Endothelial cell of umbilical vein (primary cell): ENCODE measurements around the gene KRTAP6-2. TPM values are rescaled to one million over a fixed set of nuclear protein-coding genes. Genes with fewer than 3 reads are reported as not detected.

Experiments
- BruUV-seq: library from RNA; stranded (reverse); fragments of 400-500 nt; replicated peaks from 2 replicates; lab custom pipeline; 2021; lab: Mats Ljungman, UMichigan
- CTCF ChIA-PET: fragments of 300-600, 350-600 bp; sonication (Branson Sonifier 250); formaldehyde crosslinking; loops from one replicate; lab custom pipeline; 2021; ENCODE audit warnings: antibody characterized with exemption, inconsistent platforms; lab: Charles Lee
- POLR2A ChIA-PET: fragments of 300-600, 350-600 bp; sonication (Branson Sonifier 250); formaldehyde crosslinking; loops from one replicate; lab custom pipeline; 2021; ENCODE audit warnings: antibody characterized with exemption, inconsistent platforms; lab: Charles Lee
- DNase-seq: peaks from one replicate; pipeline ENCODE4 v3.0.0-alpha.2; 2011; ENCODE audit warnings: low read depth, low spot score
- FAIRE-seq: peaks from 2 replicates; lab custom pipeline; 2011; peaks lifted over from hg19 to GRCh38; lab: Jason Lieb, UNC
- H2AFZ ChIP-seq: 2 replicates; pipeline ENCODE4 v1.6.0; 2012; ENCODE audit warnings: low read depth, low read length, control low read depth, inconsistent platforms
- H3K27ac ChIP-seq: 2 replicates; pipeline ENCODE4 v1.5.1; 2011; ENCODE audit warnings: low read depth, mild to moderate bottlenecking, control low read depth, low read length, moderate library complexity; ENCODE audit not compliant: insufficient read depth
- H3K27me3 ChIP-seq, 2 experiments: 2 replicates each; pipeline versions ENCODE4 v1.6.0 to v1.6.1; 2011; ENCODE audit warnings: low read length in 2 of 2, mixed read lengths in 1 of 2; ENCODE audit not compliant: control insufficient read depth in 2 of 2, insufficient read depth in 2 of 2
- H3K36me3 ChIP-seq, 2 experiments: 2 replicates in 1 of 2; 3 replicates in 1 of 2; pipeline ENCODE4 v1.5.1; 2011; ENCODE audit warnings: low read length in 2 of 2, mild to moderate bottlenecking in 1 of 2, moderate library complexity in 1 of 2; ENCODE audit not compliant: control insufficient read depth in 2 of 2, insufficient read depth in 2 of 2; ENCODE audit errors: extremely low read depth in 1 of 2
- H3K4me1 ChIP-seq: 3 replicates; pipeline ENCODE4 v1.5.1; 2011; ENCODE audit warnings: mild to moderate bottlenecking, low read length; ENCODE audit not compliant: control insufficient read depth, insufficient read depth; ENCODE audit errors: extremely low read depth
- H3K4me2 ChIP-seq: 2 replicates; pipeline ENCODE4 v1.6.1; 2011; ENCODE audit warnings: low read length, control low read depth, mixed read lengths; ENCODE audit not compliant: insufficient read depth
- H3K4me3 ChIP-seq, 3 experiments: fragments of 200-600 bp in 1 of 3; sonication (generic), shearing (Covaris generic) in 1 of 3; replicated peaks in 1 of 3; 2 replicates each; pipeline ENCODE4 v1.5.1; 2011 to 2016; ENCODE audit warnings: control low read depth in 3 of 3, low read length in 3 of 3, mild to moderate bottlenecking in 2 of 3, inconsistent platforms in 1 of 3, low read depth in 1 of 3, moderate library complexity in 1 of 3; ENCODE audit not compliant: insufficient read depth in 1 of 3
- H3K79me2 ChIP-seq: 2 replicates; pipeline ENCODE4 v1.6.0; 2012; ENCODE audit warnings: low read length, inconsistent platforms; ENCODE audit not compliant: control insufficient read depth, insufficient read depth
- H3K9ac ChIP-seq: replicated peaks from 2 replicates; pipeline ENCODE3; 2011; ENCODE audit warnings: low read length, control low read depth; ENCODE audit not compliant: insufficient read depth; ENCODE audit errors: extremely low read depth
- H3K9me1 ChIP-seq: replicated peaks from 3 replicates; pipeline ENCODE4 v1.6.0; 2011; ENCODE audit warnings: mild to moderate bottlenecking, low read length; ENCODE audit not compliant: control insufficient read depth, insufficient read depth; ENCODE audit errors: extremely low read depth
- H3K9me3 ChIP-seq: replicated peaks from 2 replicates; pipeline ENCODE4 v1.5.1; 2012; ENCODE audit warnings: low read length, inconsistent platforms; ENCODE audit not compliant: control insufficient read depth, insufficient read depth
- H4K20me1 ChIP-seq: replicated peaks from 2 replicates; pipeline ENCODE3; 2011; ENCODE audit warnings: mild to moderate bottlenecking, low read length; ENCODE audit not compliant: control insufficient read depth, insufficient read depth; ENCODE audit errors: extremely low read depth
- CTCF ChIP-seq, 2 donors: IDR thresholded peaks; 1 replicate in 1 of 2; 2 replicates in 1 of 2; pipeline ENCODE4 v1.5.1; 2011; ENCODE audit warnings: low read length in 2 of 2, mild to moderate bottlenecking in 2 of 2, moderate library complexity in 2 of 2, control low read depth in 1 of 2, inconsistent platforms in 1 of 2, low read depth in 1 of 2; ENCODE audit not compliant: insufficient read depth in 1 of 2; ENCODE audit errors: extremely low read depth in 1 of 2
- EZH2 ChIP-seq: IDR thresholded peaks from 2 replicates; pipeline ENCODE4 v1.6.1; 2012; ENCODE audit warnings: borderline replicate concordance, low read depth, mild to moderate bottlenecking, moderate library complexity, low read length, inconsistent platforms; ENCODE audit not compliant: severe bottlenecking
- FOS ChIP-seq: IDR thresholded peaks from 2 replicates; pipeline ENCODE4 v1.6.1; 2011; ENCODE audit warnings: mild to moderate bottlenecking, low read length, moderate library complexity, borderline replicate concordance; ENCODE audit not compliant: insufficient read depth
- GATA2 ChIP-seq: IDR thresholded peaks from 2 replicates; pipeline ENCODE4 v1.7.0; 2011; ENCODE audit warnings: low read depth, mild to moderate bottlenecking, moderate library complexity, mixed read lengths, low read length; ENCODE audit not compliant: insufficient read length, insufficient read depth
- JUN ChIP-seq: IDR thresholded peaks from 2 replicates; pipeline ENCODE4 v1.6.1; 2011; ENCODE audit warnings: borderline replicate concordance, low read depth; ENCODE audit not compliant: insufficient read length, insufficient read depth
- MYC ChIP-seq: IDR thresholded peaks from one replicate; pipeline ENCODE4 v1.6.1; 2011; ENCODE audit warnings: mild to moderate bottlenecking, low read depth, low read length
- POLR2A ChIP-seq: IDR thresholded peaks from 2 replicates; pipeline ENCODE4 v1.6.1; 2012; ENCODE audit warnings: low read depth, mild to moderate bottlenecking, control low read depth, low read length
- POLR2AphosphoS5 ChIP-seq: IDR thresholded peaks from 2 replicates; pipeline ENCODE4 v1.6.1; 2012; ENCODE audit warnings: low read depth, mild to moderate bottlenecking, control low read depth, low read length, moderate library complexity; ENCODE audit not compliant: insufficient read depth
- dilution Hi-C: fragments of 300-500 bp; cut with MboI; formaldehyde crosslinking; loops from one replicate; pipeline ENCODE4 v1.15.0; 2019; ENCODE audit warnings: low sequenced_read_pairs; ENCODE audit not compliant: extremely low pct_ligation_motif_present
- intact Hi-C: fragments of 100-400 bp; cut with micrococcal nuclease; formaldehyde crosslinking; loops from one replicate; pipeline ENCODE4 v1.10.0; 2022
- polyA plus RNA-seq, 4 experiments: library from polyadenylated mRNA; depleted of rRNA in 3 of 4; stranded (reverse) in 3 of 4; unstranded in 1 of 4; fragments of >200 nt; gene quantifications; 2 replicates each; pipeline versions ENCODE4 v1.2.1 to v1.2.3, GENCODE V29; 2011 to 2012; ENCODE audit warnings: missing spikeins in 1 of 4
- total RNA-seq: library from RNA; stranded (reverse); gene quantifications from 2 replicates; pipeline ENCODE4 v1.2.3, GENCODE V29; 2021
- TF ChIP-seq, protein P1 (sequence below): IDR thresholded peaks from 2 replicates; pipeline ENCODE4 v1.6.1; 2011; ENCODE audit not compliant: insufficient read depth, insufficient read length

KRTAP6-2 gene
- total and polyA plus RNA-seq, 2 donors (not counting 3 experiments of a cell fraction or from before 2014, with no cell fraction given): not detected

DNA sequence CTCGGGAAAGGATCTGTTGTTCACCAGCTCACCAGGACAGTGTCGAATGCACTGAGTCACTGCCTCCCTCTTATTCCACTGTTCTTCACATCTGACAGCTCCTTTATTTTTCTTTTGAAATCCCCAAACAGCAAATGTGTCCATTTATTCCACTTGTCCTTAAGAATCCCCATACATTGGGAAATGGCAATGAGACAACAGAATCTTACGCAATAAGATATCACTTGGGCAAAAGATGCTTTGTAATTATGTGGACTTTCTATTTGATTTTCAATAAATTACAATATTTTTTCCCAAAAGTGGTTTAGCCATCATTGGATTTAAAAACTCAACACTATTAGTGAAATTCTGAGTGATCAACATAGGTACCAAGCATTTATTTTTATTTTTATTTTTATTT, 40.0 kb upstream of the KRTAP6-2 start:
- H3K4me2 ChIP-seq: no peak overlapping the region
- H4K20me1 ChIP-seq: no peaks in the 10 kb centered on the region
- intact Hi-C loops (no loop called here), dilution Hi-C loops (no loop called here)
- H3K4me1 ChIP-seq: no peaks in the 10 kb centered on the region
- no peak overlapping the region for H2AFZ ChIP-seq
- H3K79me2 ChIP-seq: no peaks in the 10 kb centered on the region
- FAIRE-seq: no peak
- no peaks in the 10 kb centered on the region for H3K36me3 ChIP-seq
- peaks cover 2% of the 10 kb centered on the region for H3K9me3 ChIP-seq
- no TSS peak for BruUV-seq
- H3K4me3 ChIP-seq: no peak overlapping the region
- ChIA-PET POLR2A (no interaction called here), CTCF (no interaction called here)
- TF ChIP-seq, protein P1, sequence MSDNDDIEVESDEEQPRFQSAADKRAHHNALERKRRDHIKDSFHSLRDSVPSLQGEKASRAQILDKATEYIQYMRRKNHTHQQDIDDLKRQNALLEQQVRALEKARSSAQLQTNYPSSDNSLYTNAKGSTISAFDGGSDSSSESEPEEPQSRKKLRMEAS: no peak
- TF ChIP-seq CTCF (IDR thresholded peaks at IDR 0.05; ENCODE audit: extremely low read depth in 1 of 2, insufficient read depth in 1 of 2, low read depth in 1 of 2, low read length in 2 of 2) (no peak), FOS (no peak), EZH2 (no peak), POLR2A (no peak), MYC (no peak), POLR2AphosphoS5 (no peak), GATA2 (no peak), JUN (no peak)
- H3K27ac ChIP-seq: no peak overlapping the region
- H3K9ac ChIP-seq: no peak overlapping the region
- DNase-seq: no peak
- H3K27me3 ChIP-seq: no peaks in the 10 kb centered on the region
- no peaks in the 10 kb centered on the region for H3K9me1 ChIP-seq
